Activated CD4-positive, alpha-beta T cell treated with anti-CD3 and anti-CD28 coated beads for 1 hour (primary cell): Measurements from ENCODE around the gene MAP3K7CL.

ENCODE experiments used
- DNase-seq: peaks from one replicate; pipeline ENCODE4 v3.0.0-alpha.2; 2020

Gene MAP3K7CL, protein sequence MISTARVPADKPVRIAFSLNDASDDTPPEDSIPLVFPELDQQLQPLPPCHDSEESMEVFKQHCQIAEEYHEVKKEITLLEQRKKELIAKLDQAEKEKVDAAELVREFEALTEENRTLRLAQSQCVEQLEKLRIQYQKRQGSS

DNA sequence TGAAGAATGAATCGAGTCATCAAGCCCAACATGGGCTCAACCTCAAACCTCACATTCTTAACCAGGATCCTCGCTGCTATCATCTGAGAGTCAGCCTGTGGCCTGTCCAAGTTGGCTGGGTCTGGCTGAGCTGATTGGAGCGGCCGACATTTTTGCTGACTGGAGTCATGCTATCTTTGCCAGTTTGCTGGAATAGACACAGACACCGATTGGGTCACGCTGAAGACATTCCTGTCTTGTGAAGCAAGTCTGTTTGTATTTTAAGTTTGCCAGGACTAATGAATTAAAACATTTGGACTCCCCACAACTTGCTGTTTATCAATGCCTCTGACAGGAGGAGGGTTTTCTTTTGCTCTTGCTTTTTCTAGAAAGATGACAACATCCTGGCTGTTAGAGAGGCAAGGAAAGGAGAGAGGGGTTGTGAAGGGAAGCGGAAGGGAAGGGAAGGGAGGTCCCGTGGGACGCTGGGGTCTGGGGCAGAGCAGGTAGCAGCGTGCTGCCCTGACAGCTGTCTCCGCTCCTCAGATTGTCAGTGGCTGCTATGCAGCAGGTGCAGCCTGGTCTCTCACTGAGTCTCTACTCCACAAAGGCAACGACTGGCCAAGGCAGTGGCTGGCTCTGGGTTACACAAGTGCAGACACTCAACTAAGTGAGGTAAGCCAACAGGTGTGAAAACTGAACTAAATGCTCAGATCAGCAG, at the start of gene MAP3K7CL:
Gene MAP3K7CL (plus strand): TSS at position 375 of the 700 bp plus-strand sequence. CDS start 2,701 bp downstream, outside the sequence.
- DNase-seq: no peak

DNA sequence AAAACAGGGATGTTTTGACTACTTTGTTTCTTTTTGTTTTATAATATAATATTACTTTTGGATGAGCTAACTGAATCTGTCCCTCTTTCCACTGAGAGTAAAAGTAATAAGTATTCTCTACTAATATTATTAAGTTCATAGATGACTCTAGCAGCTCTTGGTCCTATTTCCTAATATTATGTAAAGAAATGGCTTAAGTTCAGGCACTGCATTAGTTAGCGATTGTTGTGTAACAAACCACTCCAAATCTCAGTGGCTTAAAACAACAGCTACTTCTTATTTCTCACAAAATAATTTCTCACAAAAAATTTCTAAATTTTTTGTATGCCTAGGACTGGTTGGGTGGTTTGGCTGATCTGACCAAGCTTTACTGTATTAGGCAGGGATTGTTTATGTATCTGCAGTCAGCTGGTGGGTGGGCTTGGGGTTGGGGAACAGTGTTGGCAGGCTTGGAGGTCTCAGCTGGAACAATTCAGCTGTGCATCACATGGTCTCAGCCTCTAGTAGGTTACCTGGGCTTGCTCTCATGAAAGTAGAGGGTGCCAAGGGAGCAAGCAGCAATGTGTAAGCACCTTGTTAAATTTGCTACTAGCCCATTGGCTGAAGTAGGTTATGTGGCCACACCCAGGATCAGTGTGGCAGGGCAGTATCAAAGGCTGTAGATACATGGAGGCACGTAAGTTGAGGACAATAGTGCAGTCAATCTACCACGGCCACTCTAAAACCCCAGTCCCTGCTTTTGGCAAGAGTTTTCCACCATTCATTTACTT, 48.2 kb upstream of the MAP3K7CL start:
- no peak for DNase-seq

DNA sequence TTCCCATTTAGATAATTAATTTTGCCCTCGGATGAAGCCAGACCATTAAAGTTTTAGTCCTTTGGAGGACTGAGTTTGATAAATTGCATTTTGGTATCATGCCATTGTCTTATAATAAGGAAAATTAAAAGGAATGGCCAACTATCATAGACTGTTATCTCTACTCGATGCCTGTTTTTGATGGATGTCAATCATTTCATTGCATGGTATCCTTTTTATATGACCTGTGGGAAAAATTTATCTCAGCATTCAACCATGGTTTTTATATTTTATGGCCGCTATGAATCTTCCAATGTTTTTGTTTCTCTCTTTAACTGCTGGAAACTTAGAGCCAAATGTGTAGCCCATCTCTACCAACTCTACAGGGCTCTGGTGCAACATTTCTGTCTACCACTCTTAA, 47.1 kb upstream of the MAP3K7CL start:
- no peak for DNase-seq

- DNase-seq: no peak
Observed at GRCh38 chr21:29084372-29084771, 46.1 kb upstream of the MAP3K7CL start.

DNA sequence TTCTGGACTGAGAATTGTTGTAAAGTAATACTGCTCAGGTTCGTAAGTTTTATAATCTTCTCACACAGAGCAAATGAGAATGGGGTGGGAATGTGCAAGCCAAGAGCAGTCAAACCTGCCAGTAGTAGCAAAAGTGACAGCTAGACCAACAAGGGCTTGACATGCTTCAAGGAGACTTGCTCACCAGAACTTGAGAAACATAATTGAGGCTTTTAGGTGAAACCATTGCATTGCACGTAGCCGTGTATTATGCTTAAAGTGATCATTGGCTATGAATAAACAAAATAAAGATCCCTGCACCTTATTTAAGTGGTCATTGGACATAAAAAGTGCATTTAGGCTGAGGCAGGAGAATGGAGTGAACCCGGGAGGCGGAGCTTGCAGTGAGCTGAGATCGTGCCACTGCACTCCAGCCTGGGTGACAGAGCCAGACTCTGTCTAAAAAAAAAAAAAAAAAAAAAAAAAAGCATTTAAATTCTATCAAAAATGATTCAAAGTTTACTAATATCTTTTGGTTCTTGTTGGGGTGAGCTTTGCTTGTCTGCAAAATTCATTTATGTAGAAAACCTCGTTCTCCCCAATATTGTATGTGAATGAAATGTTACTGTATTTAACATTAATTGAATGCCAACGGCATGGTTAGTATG, 45.2 kb upstream of the MAP3K7CL start:
- no peak for DNase-seq

GRCh38 chr21:29091033-29091432, 39.4 kb upstream of the MAP3K7CL start:
- no peak for DNase-seq

DNA sequence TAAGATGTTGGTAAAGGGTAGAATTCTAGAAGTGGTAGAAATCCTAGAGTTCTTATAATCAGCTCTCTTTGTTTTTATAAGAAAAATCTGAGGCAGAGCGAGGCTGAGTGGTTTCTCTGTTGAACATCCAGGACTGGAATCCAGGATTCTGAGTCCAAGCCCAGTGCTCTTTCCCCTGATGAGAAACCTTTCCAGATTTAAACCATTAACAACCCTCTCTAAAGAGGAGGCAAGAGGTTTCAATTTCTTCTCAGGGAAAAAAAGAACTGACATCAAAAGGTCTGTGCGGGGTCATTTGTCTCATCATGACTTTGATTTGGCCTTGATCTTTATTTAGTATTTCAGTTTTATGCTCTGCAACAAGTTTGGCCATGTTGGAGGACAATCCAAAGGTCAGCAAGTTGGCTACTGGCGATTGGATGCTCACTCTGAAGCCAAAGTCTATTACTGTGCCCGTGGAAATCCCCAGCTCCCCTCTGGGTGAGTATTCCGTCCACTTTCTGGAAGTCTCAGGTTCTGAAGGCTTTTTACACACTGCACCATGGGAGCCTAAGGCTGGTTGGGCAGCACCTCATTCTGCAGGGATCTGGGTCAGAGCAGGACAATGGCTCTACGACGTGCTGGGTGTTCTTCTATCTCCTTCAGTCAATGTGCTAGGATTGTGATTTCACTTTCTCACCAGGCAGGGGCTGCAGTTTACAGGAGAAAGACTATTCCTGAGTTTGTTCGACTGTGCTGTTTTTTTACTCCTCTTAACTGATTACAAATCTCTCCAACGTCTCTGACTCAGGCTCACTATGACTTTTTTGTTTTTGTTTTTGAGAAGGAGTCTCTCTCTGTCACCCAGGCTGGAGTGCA, 38.1 kb upstream of the MAP3K7CL start:
- DNase-seq: no peak

- no peak for DNase-seq
Observed at GRCh38 chr21:29096218-29097015, 34.0 kb upstream of the MAP3K7CL start.

DNA sequence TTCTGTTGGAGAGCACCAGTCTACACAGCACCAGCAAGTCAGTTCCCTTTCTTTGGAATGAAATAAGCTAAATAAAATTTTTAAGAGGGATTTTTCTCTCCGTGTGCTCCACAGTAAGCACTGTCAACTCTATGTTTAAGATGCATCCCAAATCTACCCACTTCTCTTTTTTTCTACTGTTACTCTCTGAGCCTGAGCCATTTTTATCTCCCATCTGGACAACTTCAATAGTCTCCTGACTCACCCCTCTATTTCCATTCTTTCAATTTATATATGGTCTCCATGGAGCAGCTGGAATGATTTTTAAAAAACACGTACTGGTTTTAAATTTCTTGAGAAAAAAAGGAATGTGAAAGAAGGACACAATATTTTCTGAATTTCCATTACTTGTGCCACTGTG, 32.3 kb upstream of the MAP3K7CL start:
- DNase-seq: no peak

DNA sequence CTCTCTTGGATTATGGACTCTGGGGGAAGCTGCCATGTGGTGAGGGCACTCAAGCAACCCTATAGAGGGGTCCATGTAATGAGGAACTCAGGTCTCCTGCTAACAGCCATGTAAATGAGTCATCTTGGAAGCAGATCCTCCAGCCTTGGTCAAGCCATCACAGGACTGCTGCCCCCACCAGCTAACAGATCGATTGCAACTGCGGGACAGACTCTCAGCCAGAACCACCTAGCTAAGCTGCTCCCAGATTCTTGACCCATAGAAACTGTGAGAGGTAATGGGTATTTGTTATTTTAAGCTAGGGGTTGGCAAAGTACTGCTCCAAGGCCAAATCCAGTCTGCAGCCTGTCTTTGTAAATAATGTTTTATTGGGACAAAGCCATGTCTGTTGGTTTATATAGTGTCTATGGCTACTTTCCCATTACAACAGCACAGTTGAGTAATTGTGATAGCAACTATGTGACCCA, 27.6 kb upstream of the MAP3K7CL start:
- no peak for DNase-seq

DNA sequence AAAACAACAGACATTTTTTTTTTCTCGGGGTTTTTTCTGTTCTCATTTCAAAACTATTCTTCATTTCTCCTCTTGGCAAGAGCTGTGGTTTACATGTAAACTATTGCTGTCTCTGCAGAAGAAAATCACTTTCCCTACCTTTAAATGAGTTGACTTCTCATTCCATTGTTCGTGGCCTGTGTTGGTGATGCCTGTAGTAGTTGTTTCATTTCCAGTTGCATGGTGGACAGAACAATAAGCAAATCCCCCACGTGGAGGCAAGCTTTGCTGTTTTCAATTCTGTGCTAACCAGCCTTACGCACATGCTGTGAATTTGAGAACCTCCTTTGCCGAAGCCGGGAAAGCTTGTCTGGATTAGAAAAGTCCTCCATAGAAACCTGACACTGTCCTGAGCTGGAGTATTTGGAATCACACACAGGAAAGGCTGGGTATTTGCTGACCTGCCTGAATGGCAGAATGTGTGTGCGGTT, 26.2 kb upstream of the MAP3K7CL start:
- DNase-seq: no peak

DNA sequence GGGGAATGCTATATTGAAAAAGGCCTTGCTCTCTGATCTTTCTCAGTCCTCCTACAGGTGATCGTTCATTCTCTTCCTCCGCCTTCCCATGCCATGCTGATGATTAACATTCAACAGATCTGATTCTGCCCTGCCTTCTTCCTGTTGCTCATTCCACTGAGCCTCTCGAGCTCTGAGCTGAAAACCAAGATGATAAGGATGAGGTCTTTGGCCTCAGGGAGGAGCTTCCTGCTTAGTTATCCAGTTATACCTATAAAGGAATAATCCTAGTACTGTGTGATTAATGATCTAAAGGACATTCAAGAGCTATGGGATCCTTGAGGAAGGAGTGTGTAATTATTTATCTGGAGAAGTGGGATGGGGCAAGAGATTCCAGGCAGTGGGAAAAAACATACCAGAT, 25.2 kb upstream of the MAP3K7CL start:
- DNase-seq: no peak

DNA sequence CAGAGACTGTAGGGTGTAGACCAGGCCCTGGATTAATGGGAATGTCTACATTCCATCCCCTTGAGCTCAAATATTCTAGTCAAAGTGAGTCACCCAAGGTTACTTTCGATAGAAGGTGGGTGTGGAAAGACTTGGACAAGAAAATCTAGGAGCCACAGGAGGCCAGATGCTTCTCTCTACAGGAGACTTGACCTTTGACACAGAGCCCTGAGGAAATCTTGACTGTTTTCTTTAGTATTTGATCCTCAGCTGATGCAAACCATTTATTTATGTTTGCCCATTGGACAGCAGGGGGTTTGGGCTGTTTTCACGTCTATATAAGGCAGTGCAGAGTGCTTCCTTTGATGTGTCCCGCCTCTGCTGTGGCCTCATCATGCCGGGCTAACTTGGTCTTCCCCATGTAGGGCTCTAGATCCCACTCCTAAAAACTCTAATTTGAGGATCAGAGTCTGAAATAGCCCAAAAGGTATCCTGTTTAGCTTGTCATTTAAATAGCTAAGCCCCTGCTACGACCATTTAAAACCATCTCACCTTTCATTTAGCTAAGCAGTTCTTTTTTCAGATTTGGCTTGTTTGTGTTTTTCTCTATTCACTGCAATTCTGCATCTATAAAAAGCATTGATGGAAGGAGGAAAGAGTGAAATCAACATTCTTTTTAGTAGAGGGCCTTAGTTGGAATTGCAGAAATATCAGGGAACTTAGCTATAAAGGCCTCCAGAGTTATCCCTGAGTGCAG, 15.5 kb upstream of the MAP3K7CL start:
- DNase-seq: no peak

DNA sequence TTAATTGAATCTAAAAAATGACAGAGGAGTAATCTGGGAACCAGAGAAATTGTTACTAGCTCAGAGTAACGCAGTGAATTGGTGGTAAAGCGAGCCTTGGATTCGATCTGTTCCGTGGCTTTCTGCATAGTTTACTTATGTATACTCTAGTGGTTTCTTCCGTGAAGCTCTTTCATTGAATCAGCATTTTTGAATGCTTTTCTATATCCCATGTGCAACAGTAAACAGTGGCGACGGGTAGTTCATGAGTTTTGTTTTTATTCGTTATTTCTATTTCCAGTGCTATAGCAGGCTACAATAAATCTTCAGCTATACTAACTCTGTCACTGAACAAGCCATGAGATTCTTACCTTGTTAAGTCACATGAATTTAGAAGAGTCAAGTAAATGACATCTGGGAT, 14.5 kb upstream of the MAP3K7CL start:
- no peak for DNase-seq

GRCh38 chr21:29117372-29117955, 13.0 kb upstream of the MAP3K7CL start:
- no peak for DNase-seq

DNA sequence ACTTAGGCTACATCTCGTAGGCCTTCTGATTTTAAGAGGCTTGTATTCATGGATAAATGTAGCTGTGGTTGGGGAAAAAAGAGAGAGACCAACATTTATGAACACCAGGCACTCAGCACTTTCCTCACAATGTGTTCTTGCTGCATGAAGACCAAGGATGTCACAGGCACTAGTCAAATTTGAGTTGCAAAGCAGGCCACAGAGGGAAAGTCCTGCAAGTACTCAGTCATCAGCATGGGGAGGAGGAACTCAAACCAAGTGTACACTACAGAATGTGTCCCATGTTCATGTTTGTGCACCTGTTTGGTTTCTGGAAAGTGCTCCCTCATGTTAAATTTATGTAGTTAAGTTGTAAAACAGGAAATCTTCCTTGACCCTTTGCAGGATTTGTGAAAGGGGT, 8.7 kb upstream of the MAP3K7CL start:
- DNase-seq: no peak

DNA sequence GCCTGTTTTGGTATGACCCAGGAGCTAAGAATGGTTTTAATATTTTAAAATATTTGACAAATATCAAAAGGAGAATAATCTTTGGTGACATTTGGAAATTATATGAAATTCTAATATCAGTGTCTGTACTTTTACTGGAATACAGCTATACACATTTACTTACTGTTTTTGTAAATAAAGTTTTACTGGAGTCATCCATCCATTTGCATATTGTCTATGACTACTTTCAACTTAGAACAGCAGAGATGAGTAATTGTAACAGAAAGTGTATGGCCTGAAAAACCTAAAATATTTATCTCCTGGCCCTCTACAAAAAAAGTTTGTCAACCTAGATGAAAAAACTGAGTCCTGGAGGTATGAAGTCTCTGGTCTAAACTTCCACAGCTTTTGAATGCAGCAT, 5.8 kb upstream of the MAP3K7CL start:
- DNase-seq: no peak

GRCh38 chr21:29125191-29125590, 5.3 kb upstream of the MAP3K7CL start:
- no peak for DNase-seq

DNA sequence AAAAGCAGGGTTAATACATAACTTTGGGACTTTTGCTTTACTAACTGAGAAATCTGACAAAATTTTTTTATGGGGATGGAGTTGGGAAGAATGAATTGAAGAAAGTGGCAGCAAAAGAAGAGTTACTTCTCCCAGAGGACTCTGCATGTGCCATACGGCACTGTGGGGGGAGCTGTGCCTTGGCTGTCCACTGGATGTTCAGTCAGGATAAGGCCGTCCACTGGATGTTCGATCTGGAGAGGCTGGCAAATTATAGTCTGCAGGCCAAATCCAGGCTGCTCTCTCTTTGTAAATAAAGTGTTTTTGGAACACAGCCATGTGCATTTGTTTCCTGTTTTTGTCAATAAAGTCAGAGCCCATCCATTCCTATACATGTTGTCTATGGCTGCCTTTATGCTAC, 4.5 kb upstream of the MAP3K7CL start:
- DNase-seq: no peak

- no peak for DNase-seq
Observed at GRCh38 chr21:29133241-29133640, 2.8 kb downstream of the MAP3K7CL start.
